ENCODE data around the gene KLF11. TPM values are rescaled to one million over a fixed set of nuclear protein-coding genes. Genes with fewer than 3 reads are reported as not detected.

Gene KLF11
- total RNA-seq, 6 donors from 2014 or later = 14.3 to 38.7 (median 23.4) TPM

- H3K9me3 ChIP-seq = no peaks in the 10 kb centered on the region
- peaks cover 16 to 31% (median 31%) of the 10 kb centered on the region in 4 donors for H3K4me1 ChIP-seq
- DNase-seq = no peak
- TF ChIP-seq CTCF (IDR thresholded peaks at IDR 0.05) (no peak), EP300 (IDR thresholded peaks at IDR 0.05) (no peak), POLR2A (IDR thresholded peaks at IDR 0.05) (no peak), POLR2AphosphoS5 (IDR thresholded peaks at IDR 0.05) (no peak)
- H3K4me3 ChIP-seq = no peak overlapping the region
- no peak overlapping the region for H3K27ac ChIP-seq
- H3K27me3 ChIP-seq = peaks cover 0 to 21% (median 9%) of the 10 kb centered on the region in 4 donors
- H3K36me3 ChIP-seq = no peaks in the 10 kb centered on the region
- no peak for ATAC-seq (ENCODE audit: low FRiP score in 2 of 2)
- 85% methylated on average over 13 of the region's 13 CpGs for WGBS, 2 donors
Observed at GRCh38 chr2:10076511-10076910, 33.2 kb downstream of the KLF11 start.

GRCh38 chr2:10076988-10077527 is 33.7 kb downstream of the KLF11 start:
- ATAC-seq (ENCODE audit: low FRiP score in 2 of 2) (no peak), DNase-seq (no peak)
- H3K4me3 ChIP-seq = no peak overlapping the region
- H3K27ac ChIP-seq = no peak overlapping the region
- TF ChIP-seq EP300 (IDR thresholded peaks at IDR 0.05) (no peak), POLR2A (IDR thresholded peaks at IDR 0.05) (no peak), CTCF (IDR thresholded peaks at IDR 0.05) (no peak), POLR2AphosphoS5 (IDR thresholded peaks at IDR 0.05) (no peak)
- peaks cover 16 to 31% (median 31%) of the 10 kb centered on the region in 4 donors for H3K4me1 ChIP-seq
- WGBS, 2 donors = 86 to 92% methylated on average over 5 of the region's 5 CpGs
- H3K9me3 ChIP-seq = no peaks in the 10 kb centered on the region
- no peaks in the 10 kb centered on the region for H3K36me3 ChIP-seq
- peaks cover 0 to 21% (median 9%) of the 10 kb centered on the region in 4 donors for H3K27me3 ChIP-seq

- 86 to 96% methylated on average over 7 of the region's 7 CpGs for whole genome bisulfite sequencing, 2 donors
- Histone ChIP-seq H3K4me3 (no peak overlapping the region), H3K36me3 (no peaks in the 10 kb centered on the region), H3K9me3 (no peaks in the 10 kb centered on the region), H3K4me1 (peaks cover 11 to 24% (median 23%) of the 10 kb centered on the region in 4 donors), H3K27me3 (peaks cover 0 to 21% (median 9%) of the 10 kb centered on the region in 4 donors), H3K27ac (no peak overlapping the region)
- DNase-seq = no peak
- TF ChIP-seq POLR2A (IDR thresholded peaks at IDR 0.05) = no peak
- no peak for TF ChIP-seq POLR2AphosphoS5 (IDR thresholded peaks at IDR 0.05)
- TF ChIP-seq CTCF (IDR thresholded peaks at IDR 0.05) = no peak
- no peak for TF ChIP-seq EP300 (IDR thresholded peaks at IDR 0.05)
- no peak for ATAC-seq (ENCODE audit: low FRiP score in 2 of 2)
Observed at GRCh38 chr2:10078001-10078400, 34.7 kb downstream of the KLF11 start.

- no peaks in the 10 kb centered on the region for H3K9me3 ChIP-seq
- no peaks in the 10 kb centered on the region for H3K36me3 ChIP-seq
- TF ChIP-seq CTCF (IDR thresholded peaks at IDR 0.05) (no peak), POLR2AphosphoS5 (IDR thresholded peaks at IDR 0.05) (no peak), POLR2A (IDR thresholded peaks at IDR 0.05) (no peak), EP300 (IDR thresholded peaks at IDR 0.05) (no peak)
- peaks cover 11 to 24% (median 23%) of the 10 kb centered on the region in 4 donors for H3K4me1 ChIP-seq
- peak overlapping the region in 2 of 4 donors; percentile 64 to 84 for H3K27ac ChIP-seq
- peaks cover 0 to 21% (median 10%) of the 10 kb centered on the region in 4 donors for H3K27me3 ChIP-seq
- H3K4me3 ChIP-seq = peak overlapping the region; percentile 15 to 57 (median 52)
- 29 to 33% methylated on average over 11 to 12 of the region's 12 CpGs for WGBS, 2 donors
- DNase-seq (no peak), ATAC-seq (ENCODE audit: low FRiP score in 2 of 2) (peak; percentile 30 to 56)
Observed at GRCh38 chr2:10078704-10079265, 35.4 kb downstream of the KLF11 start.

All from upper lobe of left lung (tissue), 6 donors.